PC-3 (cell line): ENCODE data around the gene CYP46A1. TPM values are rescaled to one million over a fixed set of nuclear protein-coding genes. Genes with fewer than 3 reads are reported as not detected.

Experiments used
- ATAC-seq: fragments of 200-7000 bp; cut with Tn5 transposase; 2 replicates; pipeline ENCODE4 v1.9.1; 2020; ENCODE audit warnings: mild to moderate bottlenecking, moderate library complexity
- BruUV-seq: library from RNA; stranded (reverse); fragments of 400-500 nt; replicated peaks from 2 replicates; lab custom pipeline; 2021; lab: Mats Ljungman, UMichigan
- CTCF ChIA-PET: fragments of 300-600 bp; sonication (Branson Sonifier 250); formaldehyde crosslinking; loops from one replicate; lab custom pipeline; 2022; ENCODE audit warnings: antibody characterized with exemption; lab: Charles Lee
- POLR2A ChIA-PET: fragments of 300-600 bp; sonication (Branson Sonifier 250); formaldehyde crosslinking; loops from one replicate; lab custom pipeline; 2022; ENCODE audit warnings: antibody characterized with exemption; ENCODE audit not compliant: unreplicated experiment; lab: Charles Lee
- DNase-seq: peaks from one replicate; pipeline ENCODE4 v3.0.0-alpha.2; 2015
- H2AFZ ChIP-seq: fragments of 300-600 bp; sonication (generic); 2 replicates; pipeline ENCODE4 v1.6.0; 2016; ENCODE audit warnings: antibody characterized with exemption, low read length
- H3F3A ChIP-seq: fragments of 300-600 bp; sonication (generic); one replicate; pipeline ENCODE4 v1.6.0; 2017; ENCODE audit warnings: antibody characterized with exemption, low read length, control low read depth, mild to moderate bottlenecking; ENCODE audit not compliant: unreplicated experiment
- H3K27ac ChIP-seq: fragments of 300-600 bp; sonication (generic); 2 replicates; pipeline ENCODE4 v1.5.1; 2016; ENCODE audit warnings: mild to moderate bottlenecking, low read length
- H3K27me3 ChIP-seq: fragments of 300-600 bp; sonication (generic); 2 replicates; pipeline ENCODE4 v1.6.1; 2016; ENCODE audit warnings: low read length, mixed read lengths
- H3K36me3 ChIP-seq: fragments of 300-600 bp; sonication (generic); 2 replicates; pipeline ENCODE4 v1.6.1; 2016; ENCODE audit warnings: low read depth, mixed run types, low read length, mixed read lengths
- H3K4me1 ChIP-seq: fragments of 300-600 bp; sonication (generic); 2 replicates; pipeline ENCODE4 v1.5.1; 2016; ENCODE audit warnings: low read length; ENCODE audit not compliant: insufficient read depth
- H3K4me2 ChIP-seq: fragments of 300-600 bp; sonication (generic); 2 replicates; pipeline ENCODE4 v1.6.0; 2016; ENCODE audit warnings: low read length
- H3K4me3 ChIP-seq: fragments of 300-600 bp; sonication (generic); 2 replicates; pipeline ENCODE4 v1.5.1; 2016; ENCODE audit warnings: mild to moderate bottlenecking, low read length, mixed read lengths
- H3K79me2 ChIP-seq: fragments of 300-600 bp; sonication (generic); 2 replicates; pipeline ENCODE4 v1.6.1; 2017; ENCODE audit warnings: low read length, mixed read lengths
- H3K9ac ChIP-seq: fragments of 300-600 bp; sonication (generic); 2 replicates; pipeline ENCODE4 v1.6.0; 2016; ENCODE audit warnings: mild to moderate bottlenecking, low read length
- H3K9me2 ChIP-seq: fragments of 300-600 bp; sonication (generic); replicated peaks from 2 replicates; pipeline ENCODE4 v1.6.1; 2016; ENCODE audit warnings: mixed run types, low read length, mixed read lengths
- H3K9me3 ChIP-seq: fragments of 300-600 bp; sonication (generic); 2 replicates; pipeline ENCODE4 v1.6.1; 2016; ENCODE audit warnings: low read length, mixed read lengths
- H4K20me1 ChIP-seq: fragments of 300-600 bp; sonication (generic); 2 replicates; pipeline ENCODE4 v1.6.1; 2016; ENCODE audit warnings: low read length, mixed read lengths
- CTCF ChIP-seq: fragments of 300-600 bp; sonication (generic); conservative IDR thresholded peaks from 2 replicates; pipeline ENCODE4 v1.5.1; 2017; ENCODE audit warnings: antibody characterized with exemption, low read depth, mild to moderate bottlenecking, low read length
- EZH2 ChIP-seq: fragments of 300-600 bp; sonication (generic); IDR thresholded peaks from one replicate; pipeline ENCODE4 v1.6.1; 2017; ENCODE audit warnings: antibody characterized with exemption, mild to moderate bottlenecking, low read length; ENCODE audit not compliant: unreplicated experiment
- EZH2phosphoT487 ChIP-seq: fragments of 300-600 bp; sonication (generic); IDR thresholded peaks from 2 replicates; pipeline ENCODE4 v1.6.1; 2018; ENCODE audit warnings: mild to moderate bottlenecking, antibody characterized with exemption, low read length, borderline replicate concordance
- intact Hi-C: fragments of 100-400 bp; cut with micrococcal nuclease; formaldehyde crosslinking; loops from 2 replicates; pipeline ENCODE4 v1.9.0; 2023
- total RNA-seq: library from RNA; depleted of rRNA; stranded (reverse); fragments of >200 nt; gene quantifications from 2 replicates; pipeline ENCODE4 v1.2.3, GENCODE V29; 2014

CYP46A1 gene
- total RNA-seq, 1 experiment from 2014 or later = 1.2 TPM

DNA sequence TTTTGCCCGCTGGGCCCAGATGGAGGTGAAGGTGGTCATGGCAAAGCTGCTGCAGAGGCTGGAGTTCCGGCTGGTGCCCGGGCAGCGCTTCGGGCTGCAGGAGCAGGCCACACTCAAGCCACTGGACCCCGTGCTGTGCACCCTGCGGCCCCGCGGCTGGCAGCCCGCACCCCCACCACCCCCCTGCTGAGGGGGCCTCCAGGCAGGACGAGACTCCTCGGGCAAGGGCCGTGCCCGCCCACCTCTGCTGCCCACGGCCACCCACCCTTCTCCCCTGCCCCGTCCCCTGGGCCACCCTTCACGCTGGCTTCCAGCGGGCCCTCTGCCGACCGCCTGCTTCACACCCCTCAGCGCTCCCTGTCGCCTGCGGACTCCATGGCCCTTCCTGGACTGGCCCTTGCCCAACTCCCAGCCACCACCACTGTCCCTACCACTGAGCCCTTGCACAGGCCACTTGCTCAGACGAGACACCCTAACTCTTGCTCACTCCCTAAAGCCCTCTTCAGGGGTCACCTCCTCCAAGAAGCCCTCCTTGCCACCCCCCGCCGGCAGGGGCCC lies 42.5 kb downstream of the CYP46A1 start:
- H3K4me1 ChIP-seq = no peaks in the 10 kb centered on the region; the same call in 1 of the 2 replicates
- no peak overlapping the region for H2AFZ ChIP-seq
- TF ChIP-seq EZH2 (no peak), CTCF (no peak), EZH2phosphoT487 (no peak)
- H3K9me2 ChIP-seq = no peaks in the 10 kb centered on the region
- H3K9ac ChIP-seq = no peak overlapping the region
- no peaks in the 10 kb centered on the region for H3K27me3 ChIP-seq
- ChIA-PET POLR2A (no interaction called here), CTCF (no interaction called here)
- no peaks in the 10 kb centered on the region for H4K20me1 ChIP-seq
- no peak overlapping the region for H3K4me2 ChIP-seq
- no peak for ATAC-seq
- intact Hi-C loops = no loop called here
- H3K9me3 ChIP-seq = no peaks in the 10 kb centered on the region
- no peak overlapping the region for H3K4me3 ChIP-seq
- no peak for DNase-seq
- no peaks in the 10 kb centered on the region for H3K36me3 ChIP-seq
- H3K79me2 ChIP-seq = no peaks in the 10 kb centered on the region
- no peaks in the 10 kb centered on the region for H3F3A ChIP-seq
- no peak overlapping the region for H3K27ac ChIP-seq
- no TSS peak for BruUV-seq

DNA sequence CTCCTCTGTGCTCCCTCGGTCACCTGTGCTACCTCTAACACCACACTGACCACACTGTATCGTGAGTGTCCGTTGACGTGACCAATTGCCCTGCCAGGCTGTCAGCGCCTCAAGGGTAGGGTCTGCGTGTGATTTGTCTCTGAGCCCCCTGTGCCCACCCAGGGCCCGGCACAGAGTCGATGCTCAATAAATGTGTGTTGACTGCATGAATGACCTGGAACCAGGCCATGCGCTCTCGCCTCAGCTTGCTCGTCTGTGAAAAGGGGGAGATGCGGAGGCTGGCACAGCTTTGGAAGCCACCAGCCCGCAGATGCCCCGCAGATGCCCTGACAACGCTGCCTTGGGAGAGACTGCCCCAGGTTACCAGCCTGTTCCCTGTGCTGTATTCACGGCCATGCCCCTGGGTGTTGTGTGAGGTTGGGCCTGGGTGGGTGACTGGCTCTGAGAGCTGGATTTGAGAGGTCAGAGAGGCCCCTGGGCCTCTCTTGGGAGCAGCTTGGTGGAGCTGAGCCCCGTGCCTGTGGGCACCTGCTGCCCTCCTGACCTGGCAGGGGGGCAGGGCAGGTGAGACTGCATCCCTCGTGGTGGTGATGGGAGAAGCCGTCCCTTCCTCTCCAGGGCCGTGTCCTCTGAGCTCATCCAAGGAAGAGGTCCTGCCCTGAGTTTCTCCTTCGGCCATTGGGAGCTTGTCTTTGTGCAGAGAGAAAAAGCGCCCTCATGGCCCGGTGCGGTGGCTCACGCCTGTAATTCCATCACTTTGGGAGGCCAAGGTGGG lies 43.2 kb downstream of the CYP46A1 start:
- Histone ChIP-seq H3F3A (no peaks in the 10 kb centered on the region), H3K36me3 (no peaks in the 10 kb centered on the region), H3K27ac (no peak overlapping the region), H3K79me2 (no peaks in the 10 kb centered on the region), H3K27me3 (no peaks in the 10 kb centered on the region), H3K4me2 (no peak overlapping the region), H3K9me2 (no peaks in the 10 kb centered on the region), H4K20me1 (no peaks in the 10 kb centered on the region), H3K9ac (no peak overlapping the region), H3K4me3 (no peak overlapping the region), H2AFZ (no peak overlapping the region), H3K4me1 (no peaks in the 10 kb centered on the region; the same call in 1 of the 2 replicates), H3K9me3 (no peaks in the 10 kb centered on the region)
- TF ChIP-seq CTCF = no peak
- no peak for TF ChIP-seq EZH2
- TF ChIP-seq EZH2phosphoT487 = no peak
- BruUV-seq = no TSS peak
- ChIA-PET CTCF (no interaction called here), POLR2A (no interaction called here)
- ATAC-seq (no peak), DNase-seq (no peak)
- intact Hi-C loops = no loop called here
